HL-60/S4 treated with phorbol 12-myristate 13-acetate at 8.2 ng/mL for 4 days and 3 days (cell line): Measurements from ENCODE around the gene SYNM.
"Not testable (repeated sequence)": the region's sequence is repeated elsewhere in the genome, so short reads cannot be mapped to it uniquely, and the experiment has no call there.

ENCODE experiments used
- in situ Hi-C: fragments of 300-500 bp; cut with MboI; formaldehyde crosslinking; loops from 2 replicates; pipeline ENCODE4 v1.15.0; 2022; ENCODE audit warnings: low sequenced_read_pairs

The SYNM gene

GRCh38 chr15:99105514-99106341 lies 848 bp downstream of the SYNM start:
- in situ Hi-C loops, result no loop called here

DNA sequence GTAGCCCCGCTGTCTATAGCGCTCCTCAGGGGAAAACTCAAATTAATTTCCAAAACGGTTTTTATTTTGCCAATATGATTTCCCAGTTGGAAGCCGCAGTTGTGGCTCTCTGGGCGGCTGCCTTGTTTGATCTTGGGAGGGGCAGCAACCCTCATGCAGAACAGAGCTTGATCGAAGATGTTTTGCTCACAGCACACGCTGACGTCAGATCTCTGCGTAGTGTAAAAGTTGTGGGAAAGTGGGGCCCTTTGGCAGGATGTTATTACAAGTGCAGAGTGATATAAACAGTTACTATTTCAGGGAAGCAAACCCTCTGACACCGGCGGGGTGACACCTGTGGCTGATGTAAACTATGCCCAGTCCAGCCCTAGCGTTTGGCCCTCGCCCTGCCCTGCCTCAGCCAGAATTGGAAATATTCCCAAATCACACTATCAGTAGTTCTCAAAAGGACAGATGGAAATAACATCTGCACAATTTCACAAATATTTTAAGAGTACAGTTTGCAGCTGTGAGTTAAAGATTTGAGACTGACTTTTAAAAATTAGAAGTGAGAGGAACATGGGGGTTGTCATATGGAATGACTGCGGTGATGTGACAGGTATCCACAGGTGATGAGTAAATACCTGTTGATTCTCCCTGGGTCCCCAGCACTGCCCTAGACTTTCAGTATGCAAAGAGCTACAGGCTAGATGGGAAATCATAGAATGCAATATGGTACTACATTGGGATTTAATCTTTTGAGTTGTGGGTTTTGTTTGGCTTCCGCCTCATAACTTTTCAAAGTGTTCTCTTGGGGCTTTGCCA lies 1.7 kb downstream of the SYNM start:
- in situ Hi-C loops, result no loop called here

DNA sequence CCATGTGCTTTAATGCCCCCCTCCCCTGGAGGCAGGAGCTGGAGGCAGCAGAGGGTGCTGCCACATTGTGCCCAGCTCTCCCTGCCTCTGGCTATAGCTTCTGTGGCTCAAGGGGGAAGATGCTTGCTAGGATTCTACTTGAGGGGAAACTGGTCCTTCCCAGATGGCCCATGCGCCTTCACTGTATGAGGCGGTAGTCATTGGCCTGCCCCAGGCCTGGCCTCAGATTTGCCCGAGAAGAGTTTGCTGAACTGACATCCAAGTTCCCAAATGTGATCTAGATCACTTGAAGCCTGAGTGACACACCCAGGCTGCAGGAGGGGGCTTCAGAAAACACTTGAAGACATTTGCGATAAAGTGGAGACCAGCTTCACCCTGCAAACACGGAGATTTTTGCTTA lies 4.1 kb downstream of the SYNM start:
- in situ Hi-C loops, result no loop called here

DNA sequence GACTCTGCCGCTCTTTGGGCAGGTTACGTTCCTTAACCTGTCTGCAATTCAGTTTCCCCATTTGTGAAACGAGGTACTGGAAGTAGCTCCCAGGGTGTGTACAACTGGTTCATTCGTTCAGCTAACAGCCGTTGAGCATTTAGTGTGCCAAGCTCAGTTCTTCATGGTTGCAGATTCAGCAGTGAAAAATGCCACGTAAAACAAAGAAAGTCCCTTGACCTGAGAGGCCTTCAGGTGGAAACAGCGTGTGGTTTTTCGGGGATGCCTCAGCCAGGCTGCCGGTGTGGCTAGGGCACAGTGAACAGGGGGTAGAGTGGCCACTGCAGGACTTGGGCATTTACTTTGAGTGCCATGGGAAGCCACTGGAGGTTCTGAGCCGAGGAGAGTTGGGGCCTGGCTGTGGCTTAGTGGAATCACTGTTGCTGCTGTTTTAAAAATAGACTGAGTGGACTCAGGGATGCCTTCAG lies 4.7 kb downstream of the SYNM start:
- in situ Hi-C loops, result no loop called here

GRCh38 chr15:99110093-99110492 lies 5.2 kb downstream of the SYNM start:
- in situ Hi-C loops, result no loop called here

DNA sequence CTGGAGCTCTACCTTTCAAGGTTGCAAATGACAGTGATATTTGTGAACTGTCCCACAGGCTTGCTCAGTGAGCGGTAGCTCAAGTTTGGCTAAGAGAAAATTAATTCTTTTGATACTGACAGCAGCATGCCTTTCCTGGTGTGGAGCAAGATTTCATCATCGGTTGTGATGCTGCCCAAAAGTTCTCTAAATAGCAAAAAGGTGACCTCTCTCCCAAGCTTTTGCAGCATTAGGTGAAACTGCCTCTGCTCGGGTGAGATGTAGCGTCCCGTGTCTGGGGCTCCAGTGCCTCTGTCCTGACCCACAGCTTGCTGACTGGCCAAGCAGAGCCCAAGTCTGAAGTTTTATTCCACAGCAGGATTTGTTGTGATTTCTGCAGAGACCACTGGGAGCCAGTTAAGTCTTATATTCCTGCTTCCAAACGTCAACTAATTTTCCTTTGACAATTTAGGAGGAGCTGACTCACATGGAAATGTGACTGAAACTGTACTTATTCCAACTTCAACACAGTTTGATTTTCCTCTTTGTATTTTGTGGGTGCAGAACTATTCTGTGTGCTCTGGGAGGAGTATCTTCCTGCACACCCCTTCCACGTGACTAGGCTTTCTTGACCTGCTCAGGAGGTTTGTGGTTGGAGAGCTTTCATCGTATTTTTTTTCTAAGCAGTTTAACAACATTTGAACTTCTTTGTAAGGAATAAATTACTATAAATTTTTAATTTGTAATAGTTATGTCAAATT lies 5.9 kb downstream of the SYNM start:
- in situ Hi-C loops, result no loop called here

GRCh38 chr15:99111641-99112040 lies 6.8 kb downstream of the SYNM start:
- in situ Hi-C loops, result not testable (repeated sequence)

- in situ Hi-C loops, result no loop called here
Observed at GRCh38 chr15:99113547-99114271, 8.8 kb downstream of the SYNM start.

- in situ Hi-C loops, result no loop called here
Observed at GRCh38 chr15:99114511-99115299, 9.8 kb downstream of the SYNM start.

- in situ Hi-C loops, result no loop called here
Observed at GRCh38 chr15:99115300-99116215, 10.7 kb downstream of the SYNM start.

DNA sequence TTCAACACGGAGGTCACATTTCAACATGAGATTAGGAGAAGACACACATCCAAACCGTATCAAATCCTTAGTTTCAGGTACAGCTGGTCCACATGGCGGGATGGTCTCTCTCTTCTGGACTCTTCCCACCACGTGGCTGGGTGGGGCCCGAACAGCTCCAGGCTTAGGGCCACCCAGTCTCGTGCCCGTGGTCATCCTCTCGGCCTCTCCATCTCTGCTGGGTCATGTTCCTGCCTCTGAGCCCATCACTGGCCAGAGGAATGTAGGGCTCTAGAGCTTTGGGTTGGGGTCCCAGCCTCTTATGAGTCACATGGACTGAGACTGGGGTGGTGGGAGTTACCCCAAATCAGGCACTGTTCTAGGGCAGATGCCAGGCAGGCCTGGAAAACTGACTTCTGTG lies 12.2 kb downstream of the SYNM start:
- in situ Hi-C loops, result no loop called here

DNA sequence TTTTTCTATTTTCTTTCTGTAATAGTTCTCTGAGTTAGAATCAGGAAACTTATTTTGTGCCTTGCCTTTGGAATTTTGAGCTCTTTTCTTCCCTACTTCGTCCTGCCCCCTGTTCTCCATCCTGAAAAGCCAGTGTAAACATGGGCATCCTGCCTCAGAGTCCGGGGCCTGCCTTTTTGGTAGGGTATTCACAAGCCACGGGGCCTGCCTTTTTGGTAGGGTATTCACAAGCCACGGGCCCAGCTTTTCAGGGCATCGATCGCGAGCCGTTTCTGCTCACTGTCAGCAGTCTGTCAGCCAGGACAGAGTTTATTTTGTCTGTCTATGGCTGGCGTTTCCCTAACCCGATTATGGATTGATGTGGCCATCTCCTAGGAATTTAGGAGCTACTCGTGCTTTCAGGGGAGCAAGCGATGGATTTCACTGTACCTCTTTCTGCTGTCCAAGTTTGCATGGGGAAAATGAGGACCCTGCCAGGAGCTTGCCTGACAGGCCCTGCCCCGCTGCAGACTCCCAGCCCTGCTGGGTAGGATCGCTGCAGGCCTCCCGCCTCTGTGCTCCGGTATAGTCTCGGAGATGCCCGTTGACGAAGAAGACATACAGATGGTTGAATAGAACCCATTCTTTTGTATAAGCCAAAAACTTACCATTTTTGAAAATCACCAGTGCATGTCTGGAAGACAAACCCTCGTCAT lies 12.8 kb downstream of the SYNM start:
- in situ Hi-C loops, result no loop called here

DNA sequence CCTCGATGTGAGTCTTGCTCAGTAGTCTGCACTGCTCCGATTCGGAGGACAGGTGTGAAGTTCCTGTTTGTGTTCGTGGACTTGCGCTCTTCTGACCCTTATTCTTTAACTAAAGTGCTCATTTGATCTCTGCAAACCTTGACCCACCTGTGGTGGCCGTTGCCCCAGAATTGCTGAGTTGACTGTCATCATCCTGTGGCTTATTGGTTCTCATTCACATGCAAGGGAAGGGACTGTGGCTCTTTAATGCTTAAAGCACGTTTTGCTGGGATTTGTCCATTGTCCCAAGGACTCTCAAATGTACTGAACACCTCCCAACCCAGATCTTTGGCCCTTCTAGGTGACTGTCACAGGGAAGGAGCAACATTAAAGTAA lies 13.4 kb downstream of the SYNM start:
- in situ Hi-C loops, result no loop called here

DNA sequence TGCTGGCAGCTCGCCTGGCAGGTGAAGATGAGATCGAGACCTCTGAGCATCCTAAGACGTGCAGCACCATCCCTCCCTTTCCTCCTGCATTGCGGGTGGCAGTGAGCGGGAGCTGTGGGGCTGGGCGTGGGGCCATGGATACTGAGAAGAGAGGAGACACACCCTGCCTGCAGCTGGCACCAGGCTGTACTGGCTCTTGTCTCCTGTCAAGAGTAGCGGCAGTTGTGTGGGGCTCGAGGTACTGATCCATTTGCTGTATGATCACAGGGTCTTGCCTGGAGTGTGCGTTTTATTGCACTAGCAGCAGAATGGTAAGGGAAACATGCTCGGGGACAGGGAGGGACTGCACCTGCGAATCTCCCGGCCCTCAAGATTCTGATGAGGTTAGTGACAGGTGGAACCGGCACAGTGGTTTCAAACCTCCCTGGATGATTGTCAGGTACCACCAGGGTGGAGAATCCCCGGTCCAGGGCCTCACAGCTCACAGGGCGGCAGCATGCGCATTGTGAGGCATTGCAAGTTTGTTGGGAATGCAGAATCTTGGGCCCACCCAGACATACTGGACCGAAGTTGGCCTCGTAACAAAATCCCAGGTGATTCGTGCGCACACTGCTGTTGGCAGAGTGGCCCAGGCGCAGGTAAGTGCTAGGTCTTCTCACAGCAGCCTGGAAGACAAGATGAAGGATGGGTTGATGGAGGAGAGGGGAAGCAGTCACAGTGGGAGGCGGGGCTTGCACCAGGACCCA lies 14.1 kb downstream of the SYNM start:
- in situ Hi-C loops, result no loop called here

DNA sequence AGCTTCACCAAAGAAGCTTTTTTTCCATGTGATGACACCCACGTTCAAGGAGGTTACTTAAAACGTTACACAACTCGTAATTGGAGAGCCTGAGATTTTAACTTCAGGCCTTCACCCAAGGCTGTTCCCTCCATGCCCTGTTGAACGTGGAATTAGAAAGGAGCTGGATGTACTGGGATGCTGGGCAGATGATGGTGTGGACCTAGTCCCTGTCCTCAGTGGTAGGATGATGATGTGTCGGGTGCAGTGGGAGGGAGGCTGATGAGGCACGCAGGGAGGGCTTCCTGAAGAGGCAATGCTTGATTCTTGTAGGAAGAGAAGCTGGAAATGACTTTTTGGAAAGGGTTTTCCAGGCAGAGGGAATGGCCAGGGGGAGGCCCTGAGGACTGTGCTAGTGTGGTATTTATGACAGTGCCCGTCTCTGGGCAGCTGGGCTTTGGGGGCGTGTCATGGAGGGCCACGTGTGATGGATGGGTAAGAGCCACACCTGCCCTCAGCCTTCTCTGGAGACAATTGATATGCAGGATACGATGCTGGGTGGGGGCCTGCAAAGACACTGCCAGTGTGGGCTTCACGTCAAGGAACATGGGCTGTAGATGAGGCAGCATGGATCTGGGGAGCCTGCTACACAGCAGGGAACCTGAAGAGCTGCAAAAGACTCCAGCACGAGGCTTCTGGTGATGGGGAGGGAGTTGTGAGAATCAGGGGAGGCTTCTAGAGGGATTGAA lies 15.3 kb downstream of the SYNM start:
- in situ Hi-C loops, result no loop called here

DNA sequence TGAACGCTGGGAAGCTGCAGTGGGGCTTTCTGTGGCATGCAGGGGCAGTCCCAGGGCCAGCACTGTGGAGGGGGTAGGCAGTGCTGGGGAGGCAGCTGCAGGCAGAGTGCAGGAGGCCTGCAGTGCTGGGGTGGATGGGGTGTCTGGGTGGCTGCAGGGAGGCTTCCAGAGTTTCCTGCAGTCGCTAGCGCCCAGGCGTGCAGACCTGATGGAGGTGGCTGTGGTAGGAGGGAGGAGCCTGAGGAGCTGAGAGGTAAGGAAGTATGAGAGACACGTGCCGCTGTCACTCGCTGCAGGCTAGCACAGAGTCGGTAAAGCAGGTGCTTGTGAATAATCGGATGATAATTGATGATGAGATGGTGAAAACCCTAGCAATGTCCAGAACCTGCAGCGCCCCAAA lies 16.3 kb downstream of the SYNM start:
- in situ Hi-C loops, result no loop called here
